ENCODE results near the gene PRDX1.

The PRDX1 gene

DNA sequence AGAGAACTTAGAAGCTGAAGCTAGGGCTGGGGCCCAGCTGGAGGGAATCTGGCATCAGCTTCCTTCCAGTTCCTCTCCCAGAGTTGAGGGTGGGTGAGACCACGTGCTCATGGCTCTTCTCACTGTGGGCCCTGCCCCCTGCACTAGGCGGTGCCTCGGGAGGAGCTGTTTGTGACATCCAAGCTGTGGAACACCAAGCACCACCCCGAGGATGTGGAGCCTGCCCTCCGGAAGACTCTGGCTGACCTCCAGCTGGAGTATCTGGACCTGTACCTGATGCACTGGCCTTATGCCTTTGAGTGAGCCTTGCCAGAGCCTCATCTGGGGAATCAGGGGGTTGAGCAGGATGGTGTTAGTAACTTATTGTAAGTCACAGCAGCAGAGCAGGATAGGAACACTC lies 45.0 kb upstream of the PRDX1 start:
- H3K4me3 ChIP-seq (ENCODE audit: low read length): no peak overlapping the region
- DNase-seq (ENCODE audit: low read depth): no peak

GRCh38 chr1:45563843-45564242 lies 42.2 kb upstream of the PRDX1 start:
- no peak for DNase-seq (ENCODE audit: low read depth)
- no peak overlapping the region for H3K4me3 ChIP-seq (ENCODE audit: low read length)
- TF ChIP-seq, protein P1, sequence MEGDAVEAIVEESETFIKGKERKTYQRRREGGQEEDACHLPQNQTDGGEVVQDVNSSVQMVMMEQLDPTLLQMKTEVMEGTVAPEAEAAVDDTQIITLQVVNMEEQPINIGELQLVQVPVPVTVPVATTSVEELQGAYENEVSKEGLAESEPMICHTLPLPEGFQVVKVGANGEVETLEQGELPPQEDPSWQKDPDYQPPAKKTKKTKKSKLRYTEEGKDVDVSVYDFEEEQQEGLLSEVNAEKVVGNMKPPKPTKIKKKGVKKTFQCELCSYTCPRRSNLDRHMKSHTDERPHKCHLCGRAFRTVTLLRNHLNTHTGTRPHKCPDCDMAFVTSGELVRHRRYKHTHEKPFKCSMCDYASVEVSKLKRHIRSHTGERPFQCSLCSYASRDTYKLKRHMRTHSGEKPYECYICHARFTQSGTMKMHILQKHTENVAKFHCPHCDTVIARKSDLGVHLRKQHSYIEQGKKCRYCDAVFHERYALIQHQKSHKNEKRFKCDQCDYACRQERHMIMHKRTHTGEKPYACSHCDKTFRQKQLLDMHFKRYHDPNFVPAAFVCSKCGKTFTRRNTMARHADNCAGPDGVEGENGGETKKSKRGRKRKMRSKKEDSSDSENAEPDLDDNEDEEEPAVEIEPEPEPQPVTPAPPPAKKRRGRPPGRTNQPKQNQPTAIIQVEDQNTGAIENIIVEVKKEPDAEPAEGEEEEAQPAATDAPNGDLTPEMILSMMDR (IDR thresholded peaks at IDR 0.05; ENCODE audit: insufficient read depth, low read depth, low read length, missing control alignments): no peak

More for the DNA sequence above, 45.0 kb upstream of the PRDX1 start:
- TF ChIP-seq, protein P1 (IDR thresholded peaks at IDR 0.05; ENCODE audit: insufficient read depth, low read depth, low read length, missing control alignments): no peak

DNA sequence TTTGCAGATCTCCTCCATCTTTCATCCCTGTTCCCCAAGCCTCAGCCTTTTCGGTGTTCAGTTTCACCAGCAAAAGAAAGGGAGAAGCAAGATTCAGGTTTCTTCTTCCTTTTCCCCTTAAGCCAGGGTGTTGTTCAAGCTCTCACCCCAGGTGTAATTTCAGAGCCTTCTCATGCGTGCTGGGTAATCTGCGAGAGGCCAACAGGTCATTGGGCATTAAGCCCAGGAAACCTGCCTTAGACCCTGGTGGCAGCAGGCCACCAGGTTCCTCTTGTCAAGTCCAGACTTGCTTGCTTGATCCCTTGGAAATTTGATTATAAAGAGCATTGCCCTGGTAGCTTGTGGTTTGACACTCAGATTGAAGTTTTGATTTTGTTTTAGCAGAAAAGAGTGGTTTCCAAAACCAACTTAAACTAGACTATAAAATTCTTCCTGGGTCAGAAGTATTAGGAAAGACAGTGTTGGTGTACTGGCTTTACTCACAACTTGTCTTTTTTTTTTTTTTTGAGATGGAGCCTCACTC lies 35.8 kb upstream of the PRDX1 start:
- peak; percentile 57 for DNase-seq (ENCODE audit: low read depth)
- TF ChIP-seq, protein P1 (IDR thresholded peaks at IDR 0.05; ENCODE audit: insufficient read depth, low read depth, low read length, missing control alignments): no peak
- no peak overlapping the region for H3K4me3 ChIP-seq (ENCODE audit: low read length)

DNA sequence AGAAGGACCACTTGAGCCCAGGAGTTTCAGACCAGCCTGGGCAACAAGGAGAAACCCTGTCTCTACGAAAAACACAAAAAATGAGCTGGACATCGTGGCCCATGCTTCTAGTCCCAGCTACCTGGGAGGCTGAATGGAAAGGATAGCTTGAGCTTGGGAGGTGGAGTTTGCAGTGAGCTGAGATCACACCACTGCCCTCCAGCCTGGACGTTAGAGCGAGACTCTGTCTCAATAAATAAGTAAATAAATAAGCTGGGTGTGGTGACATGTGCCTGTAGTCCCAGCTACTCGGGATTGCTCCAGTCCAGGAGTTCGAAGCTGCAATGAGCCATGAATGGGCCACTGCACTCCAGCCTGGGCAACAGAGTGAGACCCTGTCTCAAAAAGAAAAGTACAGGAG lies 32.5 kb upstream of the PRDX1 start:
- DNase-seq (ENCODE audit: low read depth): no peak
- H3K4me3 ChIP-seq (ENCODE audit: low read length): no peak overlapping the region
- TF ChIP-seq, protein P1 (IDR thresholded peaks at IDR 0.05; ENCODE audit: insufficient read depth, low read depth, low read length, missing control alignments): no peak

DNA sequence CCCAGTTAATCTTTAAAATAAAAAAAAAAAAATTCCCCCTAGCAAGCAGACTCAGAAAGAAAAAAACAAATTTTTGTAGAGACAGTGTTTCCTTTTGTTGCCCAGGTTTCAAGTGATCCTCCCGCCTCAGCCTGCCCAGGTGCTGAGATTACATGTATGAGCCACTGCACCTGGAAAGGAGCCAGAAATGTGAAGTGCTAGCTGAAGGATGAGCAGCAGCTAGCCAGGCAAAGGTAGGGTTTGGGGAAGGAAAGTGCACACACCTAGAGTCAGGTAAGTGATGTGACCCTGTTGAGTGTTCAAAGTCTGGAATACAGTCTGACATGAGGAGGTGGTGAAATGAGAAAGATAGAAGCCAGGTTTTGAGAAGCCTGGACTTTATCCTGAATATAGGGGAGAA lies 30.6 kb upstream of the PRDX1 start:
- TF ChIP-seq, protein P1 (IDR thresholded peaks at IDR 0.05; ENCODE audit: insufficient read depth, low read depth, low read length, missing control alignments): no peak
- DNase-seq (ENCODE audit: low read depth): peak; percentile 95
- no peak overlapping the region for H3K4me3 ChIP-seq (ENCODE audit: low read length)

GRCh38 chr1:45551684-45552083 lies 30.0 kb upstream of the PRDX1 start:
- peak overlapping the region; percentile 93 for H3K4me3 ChIP-seq (ENCODE audit: low read length)
- DNase-seq (ENCODE audit: low read depth): no peak
- TF ChIP-seq, protein P1 (IDR thresholded peaks at IDR 0.05; ENCODE audit: insufficient read depth, low read depth, low read length, missing control alignments): no peak
